Mucosa of descending colon (tissue), 3 donors: Measurements from ENCODE around the gene BTBD9. TPM values are rescaled to one million over a fixed set of nuclear protein-coding genes. Genes with fewer than 3 reads are reported as not detected.

Source experiments
- ATAC-seq: fragments of 200-7000 bp; cut with Tn5 transposase; one replicate; pipeline ENCODE4 v1.9.1; 2020; ENCODE audit warnings: mild to moderate bottlenecking, moderate library complexity
- DNase-seq, 3 donors: peaks; one replicate each; pipeline ENCODE4 v3.0.0-alpha.2; 2020
- H3K36me3 ChIP-seq: fragments of 200-600 bp; one replicate; pipeline ENCODE4 v1.8.0; 2021; ENCODE audit warnings: low read depth, mild to moderate bottlenecking
- H3K4me1 ChIP-seq: fragments of 200-600 bp; one replicate; pipeline ENCODE4 v1.8.0; 2021; ENCODE audit warnings: low read depth, mild to moderate bottlenecking
- H3K4me3 ChIP-seq: fragments of 200-600 bp; one replicate; pipeline ENCODE4 v1.8.0; 2021; ENCODE audit warnings: mild to moderate bottlenecking
- H3K9me3 ChIP-seq: fragments of 200-600 bp; one replicate; pipeline ENCODE4 v1.8.0; 2021; ENCODE audit warnings: mild to moderate bottlenecking
- intact Hi-C, 2 donors: fragments of 100-400 bp; cut with DNase I in 1 of 2; cut with micrococcal nuclease in 1 of 2; formaldehyde crosslinking; loops; one replicate each; pipeline versions ENCODE4 v1.11.0 to v1.11.1; 2022; cut with DNase I, micrococcal nuclease
- total RNA-seq, 3 donors: library from RNA; stranded (reverse); fragmentation: NEBNext Ultra II Directional in 2 of 3; extraction: Animal tissue kit (Norgen Biotek cat#: 25700) in 2 of 3; gene quantifications; one replicate each; pipeline versions ENCODE4 v1.2.1 to v1.2.4, GENCODE V29; 2021 to 2023
- TF ChIP-seq, protein P1 (sequence below): fragments of 200-600 bp; IDR thresholded peaks from one replicate; pipeline ENCODE4 v1.8.0; 2022; ENCODE audit warnings: antibody characterized with exemption, mild to moderate bottlenecking
- donor health status: DM: no; HTN: no; CAD: no; lungs with moderate emphysema.
- donor health status: DM: no; HTN: no; CAD: no.
- donor health status: DM: no; HTN: yes; CAD: no.

The BTBD9 gene
- total RNA-seq, 3 donors from 2014 or later, result 22.4 to 38.8 (median 23.9) TPM

DNA sequence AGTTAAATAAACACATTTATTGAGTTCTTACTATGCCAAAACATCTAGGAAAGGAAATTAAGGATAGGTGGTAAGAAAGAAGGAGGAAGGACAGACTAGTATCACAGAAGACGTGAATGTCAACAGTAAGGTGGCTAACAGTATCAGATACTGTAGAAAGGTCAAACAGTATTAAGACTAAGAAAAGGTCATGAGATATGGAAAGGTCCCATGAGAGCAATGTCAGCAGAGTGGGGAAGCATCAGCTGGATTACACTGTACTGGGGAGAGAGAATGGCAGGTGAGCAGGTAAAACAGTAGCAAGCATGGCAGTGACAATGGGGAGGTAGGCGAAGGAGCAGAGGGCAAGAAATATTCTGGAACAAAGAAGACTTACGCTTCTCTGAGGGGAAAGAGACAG is 45.2 kb upstream of the BTBD9 start:
- intact Hi-C loops, result no loop called here

DNA sequence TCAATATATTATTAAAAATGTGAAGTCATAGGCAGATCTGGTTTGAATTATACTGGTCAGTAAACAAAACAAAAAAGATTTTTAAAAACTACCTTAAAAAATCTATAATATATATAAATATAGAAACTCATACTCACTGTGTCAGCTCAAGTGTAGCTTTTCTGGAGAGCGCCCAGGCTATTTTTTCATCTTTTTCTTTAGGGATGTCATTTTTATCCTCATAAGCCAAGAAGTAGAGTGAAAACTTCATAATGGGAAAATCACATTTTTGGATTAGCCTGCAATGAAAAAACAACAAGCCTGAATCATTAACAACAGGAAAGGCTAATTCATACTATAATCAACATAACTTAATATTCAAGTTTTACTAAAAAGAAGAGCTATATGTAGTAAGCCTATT is 44.5 kb upstream of the BTBD9 start:
- intact Hi-C loops, result no loop called here
- peaks cover 5% of the 10 kb centered on the region for H3K4me1 ChIP-seq
- H3K4me3 ChIP-seq, result no peak overlapping the region
- no peak for ATAC-seq
- H3K9me3 ChIP-seq, result no peaks in the 10 kb centered on the region
- no peaks in the 10 kb centered on the region for H3K36me3 ChIP-seq
- no peak for DNase-seq
- TF ChIP-seq, protein P1, sequence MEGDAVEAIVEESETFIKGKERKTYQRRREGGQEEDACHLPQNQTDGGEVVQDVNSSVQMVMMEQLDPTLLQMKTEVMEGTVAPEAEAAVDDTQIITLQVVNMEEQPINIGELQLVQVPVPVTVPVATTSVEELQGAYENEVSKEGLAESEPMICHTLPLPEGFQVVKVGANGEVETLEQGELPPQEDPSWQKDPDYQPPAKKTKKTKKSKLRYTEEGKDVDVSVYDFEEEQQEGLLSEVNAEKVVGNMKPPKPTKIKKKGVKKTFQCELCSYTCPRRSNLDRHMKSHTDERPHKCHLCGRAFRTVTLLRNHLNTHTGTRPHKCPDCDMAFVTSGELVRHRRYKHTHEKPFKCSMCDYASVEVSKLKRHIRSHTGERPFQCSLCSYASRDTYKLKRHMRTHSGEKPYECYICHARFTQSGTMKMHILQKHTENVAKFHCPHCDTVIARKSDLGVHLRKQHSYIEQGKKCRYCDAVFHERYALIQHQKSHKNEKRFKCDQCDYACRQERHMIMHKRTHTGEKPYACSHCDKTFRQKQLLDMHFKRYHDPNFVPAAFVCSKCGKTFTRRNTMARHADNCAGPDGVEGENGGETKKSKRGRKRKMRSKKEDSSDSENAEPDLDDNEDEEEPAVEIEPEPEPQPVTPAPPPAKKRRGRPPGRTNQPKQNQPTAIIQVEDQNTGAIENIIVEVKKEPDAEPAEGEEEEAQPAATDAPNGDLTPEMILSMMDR, result no peak

More for the DNA sequence above, 45.2 kb upstream of the BTBD9 start:
- DNase-seq, result no peak
- Histone ChIP-seq H3K4me3 (no peak overlapping the region), H3K4me1 (peaks cover 5% of the 10 kb centered on the region), H3K9me3 (no peaks in the 10 kb centered on the region), H3K36me3 (no peaks in the 10 kb centered on the region)
- ATAC-seq, result no peak
- TF ChIP-seq, protein P1, result no peak

DNA sequence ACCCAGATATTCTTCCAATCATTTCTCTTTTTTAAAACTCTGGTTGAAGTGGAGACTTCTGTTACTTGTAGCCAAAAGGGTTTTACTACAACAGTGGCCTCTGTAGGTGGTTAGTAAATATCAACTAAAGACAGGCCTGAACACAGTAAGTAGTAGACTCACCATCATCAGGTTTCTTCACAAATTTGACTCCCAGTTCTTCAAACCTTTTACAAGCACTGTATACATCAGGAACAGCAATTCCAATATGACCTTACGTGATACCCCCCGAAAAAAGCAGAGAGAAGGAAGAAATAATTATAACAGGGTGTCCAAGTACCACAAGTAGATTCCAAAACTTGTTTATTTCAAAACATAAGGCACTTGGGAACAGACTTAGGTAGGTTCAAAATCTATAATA is 42.1 kb upstream of the BTBD9 start:
- no peaks in the 10 kb centered on the region for H3K36me3 ChIP-seq
- DNase-seq (no peak), ATAC-seq (no peak)
- no peak overlapping the region for H3K4me3 ChIP-seq
- H3K4me1 ChIP-seq, result no peaks in the 10 kb centered on the region
- H3K9me3 ChIP-seq, result no peaks in the 10 kb centered on the region
- TF ChIP-seq, protein P1, result no peak
- intact Hi-C loops, result no loop called here

DNA sequence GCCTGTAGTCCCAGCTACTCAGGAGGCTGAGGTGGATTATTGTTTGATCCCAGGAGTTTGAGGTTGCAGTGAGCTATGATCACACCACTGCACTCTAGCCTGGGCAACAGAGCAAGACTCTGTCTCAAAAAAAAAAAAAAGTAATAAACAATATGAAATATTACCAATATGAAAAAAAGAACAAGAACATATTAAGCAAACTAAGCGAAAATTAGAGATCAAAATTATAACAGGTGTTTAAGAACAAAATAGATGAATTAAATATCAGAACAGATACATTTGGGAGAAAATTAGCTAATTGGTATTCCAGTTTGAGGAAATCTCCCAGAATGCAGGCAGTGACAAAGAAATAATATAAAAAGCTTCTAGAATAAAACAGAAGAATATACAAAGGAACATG is 39.9 kb upstream of the BTBD9 start:
- intact Hi-C loops, result no loop called here
- Histone ChIP-seq H3K9me3 (no peaks in the 10 kb centered on the region), H3K4me3 (no peak overlapping the region), H3K36me3 (no peaks in the 10 kb centered on the region), H3K4me1 (no peaks in the 10 kb centered on the region)
- ATAC-seq (no peak), DNase-seq (no peak)
- TF ChIP-seq, protein P1, result no peak

DNA sequence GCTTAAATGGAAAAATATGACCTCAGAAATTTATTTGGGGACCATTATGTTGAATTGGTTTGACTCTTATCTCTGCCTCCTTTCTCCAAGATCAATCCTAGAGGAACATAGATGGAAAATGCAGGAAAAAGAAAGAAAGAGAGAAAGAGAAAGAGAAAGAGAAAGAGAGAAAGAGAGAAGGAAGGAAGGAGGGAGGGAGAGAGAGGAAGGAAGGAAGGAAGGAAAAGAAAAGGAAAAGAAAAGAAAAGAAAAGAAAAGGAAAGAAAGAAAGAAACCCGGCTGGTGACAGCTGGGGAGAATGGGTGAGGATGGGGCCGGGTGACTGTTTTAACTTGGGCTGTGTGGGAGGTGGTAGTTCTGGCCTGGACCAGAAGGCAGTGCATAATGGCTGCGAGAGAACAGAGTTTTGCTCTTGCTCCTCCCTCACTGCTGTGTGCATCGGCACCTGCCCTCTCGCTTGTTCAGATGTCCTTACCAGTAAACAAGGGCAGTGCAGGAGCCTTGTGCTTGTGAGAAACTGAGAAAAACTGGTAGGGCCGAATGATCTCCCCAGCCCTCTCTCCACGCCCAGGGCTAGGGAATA is 38.5 kb upstream of the BTBD9 start:
- no peak overlapping the region for H3K4me3 ChIP-seq
- no peaks in the 10 kb centered on the region for H3K36me3 ChIP-seq
- no peaks in the 10 kb centered on the region for H3K9me3 ChIP-seq
- TF ChIP-seq, protein P1, result no peak
- DNase-seq (no peak), ATAC-seq (no peak)
- intact Hi-C loops, result no loop called here
- no peaks in the 10 kb centered on the region for H3K4me1 ChIP-seq

DNA sequence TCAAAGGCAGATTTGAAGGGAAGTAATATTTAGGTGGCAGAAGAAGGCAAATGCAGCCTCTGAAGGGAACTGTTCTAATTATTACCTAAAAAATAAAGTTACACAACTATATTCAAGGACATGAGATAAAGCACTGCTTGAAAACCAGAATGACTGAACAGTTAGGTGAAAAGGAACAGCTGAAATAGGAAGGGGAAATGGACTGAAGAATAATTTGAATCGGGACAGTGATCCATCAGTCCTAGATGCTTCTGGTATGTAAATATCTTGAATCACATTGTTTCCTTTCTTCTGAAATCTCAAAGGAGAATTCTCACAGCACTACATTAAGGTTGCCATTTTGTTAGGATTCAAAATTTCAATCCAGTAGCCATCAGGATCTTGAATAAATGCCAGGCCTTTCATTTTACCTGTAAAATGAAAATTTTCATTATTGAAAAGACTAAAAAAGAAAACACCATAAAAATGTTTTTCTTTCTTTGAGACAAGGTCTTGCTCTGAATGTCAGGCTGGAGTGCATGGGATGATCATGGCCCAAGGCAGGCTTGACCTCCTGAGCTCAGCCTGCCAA is 37.3 kb upstream of the BTBD9 start:
- Histone ChIP-seq H3K9me3 (no peaks in the 10 kb centered on the region), H3K36me3 (no peaks in the 10 kb centered on the region), H3K4me3 (no peak overlapping the region), H3K4me1 (no peaks in the 10 kb centered on the region)
- ATAC-seq, result no peak
- DNase-seq, result no peak
- intact Hi-C loops, result no loop called here
- TF ChIP-seq, protein P1, result no peak
